SKM-1 (cell line): Measurements from ENCODE around the gene SLU7.
A peak's percentile ranks its signal among the peaks of the same experiment; 100 is the strongest.

Experiments
- DNase-seq: peaks from one replicate; lab custom pipeline; 2025; ENCODE audit not compliant: unreplicated experiment; lab: John Stamatoyannopoulos, UW

The SLU7 gene

DNA sequence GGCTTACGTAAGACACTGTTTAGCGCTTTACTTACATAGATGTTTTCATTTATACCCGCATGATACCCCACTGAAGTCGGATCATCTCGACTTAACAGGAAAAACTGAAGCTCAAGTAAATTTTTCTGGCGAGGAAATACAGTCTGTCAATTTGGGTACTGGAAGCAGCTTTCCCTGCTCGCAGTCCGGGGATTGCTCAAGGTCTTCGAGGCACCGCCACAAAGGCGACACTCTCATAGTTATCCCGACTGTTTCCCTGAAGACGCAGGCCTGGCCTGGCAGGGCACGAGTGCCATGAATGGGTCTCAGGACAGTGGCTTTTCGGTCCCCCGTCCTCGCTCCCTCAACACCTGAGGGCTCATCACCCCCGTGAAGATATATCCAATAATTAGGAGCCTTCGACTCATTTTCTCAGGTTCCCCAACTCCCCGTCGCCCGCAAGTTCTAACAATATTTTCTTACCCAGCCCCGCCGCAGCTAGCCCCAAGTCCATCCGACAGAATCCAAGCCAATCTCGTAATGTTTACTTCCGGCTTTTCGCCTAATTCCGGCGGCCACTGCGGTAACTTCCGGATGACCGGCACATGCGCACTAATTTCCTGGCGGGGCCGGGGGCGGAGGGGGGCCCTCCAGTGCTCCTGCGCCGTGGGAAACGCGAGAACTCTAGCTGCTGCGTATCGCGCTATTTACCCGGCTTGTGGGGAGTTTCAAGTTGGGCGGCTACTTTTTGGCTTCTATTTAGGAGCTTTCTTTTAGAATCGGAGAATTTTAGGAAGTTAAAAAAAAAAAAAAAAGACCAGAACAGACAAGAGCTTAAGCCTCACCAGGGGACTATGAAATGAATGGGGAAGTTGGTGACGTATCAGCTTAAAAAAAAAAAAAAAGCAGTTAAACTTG, at the start of gene SLU7:
SLU7 (minus strand) TSS at position 521 of the 897 bp plus-strand sequence. CDS start 3,787 bp downstream, outside the sequence.
- peak; percentile 91 for DNase-seq

- DNase-seq: no peak
These were observed 49.6 kb upstream of the SLU7 start for GRCh38 chr5:160468363-160468975.

- peak; percentile 57 for DNase-seq
These were observed 48.9 kb upstream of the SLU7 start for GRCh38 chr5:160467555-160468362.

DNA sequence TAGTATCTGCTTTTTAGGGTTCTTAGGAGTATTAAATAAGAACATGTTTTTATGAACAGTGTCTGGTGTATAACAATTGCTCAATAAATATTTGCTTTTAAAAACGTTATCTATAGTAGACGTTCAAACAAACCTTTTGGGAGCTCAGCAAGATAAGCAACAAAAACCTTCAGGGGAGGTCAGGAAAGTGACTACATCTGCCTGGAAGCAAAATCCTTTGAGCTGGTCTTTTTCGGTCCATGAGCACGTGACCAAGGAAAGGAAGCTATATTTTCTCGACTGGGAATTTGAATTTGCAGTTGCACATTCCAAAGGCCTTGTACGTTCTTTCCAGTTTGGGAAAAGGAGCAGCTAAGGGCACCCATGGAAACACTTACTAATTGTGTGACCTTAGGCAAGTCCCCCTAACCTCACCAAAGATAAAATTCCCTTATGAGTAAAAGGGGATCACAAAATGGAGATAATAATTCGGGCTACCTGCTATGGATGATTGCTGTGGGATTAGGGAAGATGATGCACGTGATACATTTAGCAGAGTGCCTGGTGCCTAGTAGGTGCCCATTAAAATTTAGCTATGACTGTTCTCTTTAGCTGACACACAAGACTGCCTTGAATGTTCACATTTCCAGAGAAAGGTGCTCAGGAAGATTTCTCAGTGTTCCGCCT, 48.1 kb upstream of the SLU7 start:
- no peak for DNase-seq

DNA sequence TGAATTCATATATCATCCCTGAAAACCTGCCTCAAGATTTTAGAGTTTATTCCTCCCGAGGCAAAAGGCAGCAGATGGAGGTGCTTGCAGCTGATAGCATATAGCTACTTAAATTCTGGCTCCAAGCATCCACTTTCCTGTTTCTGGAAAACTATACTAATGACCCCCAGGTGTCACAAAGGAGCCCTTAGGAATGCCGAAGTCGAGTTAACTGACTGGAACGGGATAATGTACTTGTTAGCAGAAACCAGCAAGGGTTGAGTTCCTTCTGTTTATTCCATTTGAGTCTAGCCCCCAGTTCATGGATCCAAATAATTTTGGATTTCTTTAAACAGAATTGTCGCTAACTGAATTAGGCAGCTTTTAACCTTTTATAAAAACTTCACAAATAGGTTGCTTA, 47.2 kb upstream of the SLU7 start:
- DNase-seq: no peak

- no peak for DNase-seq
These were observed 45.6 kb upstream of the SLU7 start for GRCh38 chr5:160464466-160464797.

- DNase-seq: no peak
These were observed 45.0 kb upstream of the SLU7 start for GRCh38 chr5:160463740-160464465.

GRCh38 chr5:160463227-160463626, 44.3 kb upstream of the SLU7 start:
- no peak for DNase-seq

GRCh38 chr5:160462167-160462566, 43.3 kb upstream of the SLU7 start:
- DNase-seq: no peak

DNA sequence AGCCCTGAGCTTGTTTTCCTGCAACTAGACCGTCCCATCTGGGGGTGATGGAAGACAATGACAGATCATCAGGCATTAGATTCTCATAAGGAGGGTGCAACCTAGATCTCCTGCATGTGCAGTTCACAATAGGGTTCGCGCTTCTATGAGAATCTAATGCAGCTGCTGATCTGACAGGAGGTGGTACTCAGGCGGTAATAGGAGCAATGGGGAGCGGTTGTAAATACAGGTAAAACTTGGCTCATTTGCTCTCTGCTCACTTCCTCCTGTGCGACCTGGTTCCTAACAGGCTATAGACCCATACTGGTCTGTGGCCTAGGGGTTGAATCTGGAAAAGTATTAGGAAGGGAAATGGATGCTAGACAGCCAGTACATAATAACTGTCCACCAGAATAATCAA, 42.5 kb upstream of the SLU7 start:
- no peak for DNase-seq

GRCh38 chr5:160460377-160461049, 41.6 kb upstream of the SLU7 start:
- no peak for DNase-seq

- no peak for DNase-seq
These were observed 40.2 kb upstream of the SLU7 start for GRCh38 chr5:160458806-160459800.

DNA sequence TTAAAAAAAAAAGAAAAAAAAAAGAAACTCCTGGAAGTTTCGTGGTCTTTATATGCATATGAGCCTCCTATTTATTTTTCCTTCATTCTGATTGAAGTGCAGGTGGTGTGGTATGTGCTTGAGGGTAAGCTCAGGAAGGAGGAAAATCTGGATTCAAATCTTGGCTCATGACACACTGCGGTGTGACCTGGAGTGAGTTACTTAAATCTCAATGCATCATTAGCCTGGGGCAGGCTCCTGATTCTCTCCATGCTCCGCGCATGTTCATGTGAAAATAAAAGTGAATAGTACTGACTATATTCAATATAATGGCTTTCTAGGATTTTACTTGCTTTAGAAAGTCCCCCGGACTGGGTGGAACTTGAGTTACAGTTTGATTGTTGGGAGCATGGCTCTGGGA, 38.4 kb upstream of the SLU7 start:
- no peak for DNase-seq

GRCh38 chr5:160456480-160457177, 37.7 kb upstream of the SLU7 start:
- DNase-seq: no peak

DNA sequence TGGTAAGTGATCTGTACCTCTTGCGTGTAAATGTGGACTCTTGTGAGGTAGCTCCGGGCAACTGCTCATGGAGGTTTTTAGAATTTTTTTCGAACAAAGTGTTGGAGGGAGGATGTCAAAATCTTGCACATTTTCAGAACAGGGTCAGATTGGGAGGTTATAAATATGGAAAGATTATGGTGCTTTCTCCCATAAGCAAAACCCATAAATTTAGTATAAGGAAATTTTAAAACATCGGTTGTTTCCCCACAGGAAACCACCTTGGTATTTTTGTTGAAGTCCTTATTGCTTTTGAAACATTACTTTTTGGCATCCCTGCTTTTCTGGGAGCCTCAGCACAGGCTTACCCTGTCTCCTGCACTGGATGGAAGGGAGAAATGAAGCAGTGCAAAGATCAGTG, 36.7 kb upstream of the SLU7 start:
- no peak for DNase-seq

GRCh38 chr5:160453751-160454150, 34.9 kb upstream of the SLU7 start:
- no peak for DNase-seq

- no peak for DNase-seq
These were observed 33.9 kb upstream of the SLU7 start for GRCh38 chr5:160452795-160453194.

GRCh38 chr5:160452036-160452435, 33.2 kb upstream of the SLU7 start:
- no peak for DNase-seq
